Measurements from ENCODE around the gene VPS37B. TPM values are rescaled to one million over a fixed set of nuclear protein-coding genes. Genes with fewer than 3 reads are reported as not detected.

Gene VPS37B
- total and polyA plus RNA-seq, 2 donors (not counting 3 experiments of a cell fraction or from before 2014, with no cell fraction given): 39.5 to 45.9 TPM

- CTCF ChIA-PET: interaction anchor here (1.1 to 10.5 kb wide), 5 partner anchors 9 to 376 kb away, joined by 5 to 200 read pairs (median 22); no protein-coding TSS in a partner anchor
- H4K20me1 ChIP-seq (replicated peaks; ENCODE audit: control insufficient read depth, extremely low read depth, insufficient read depth, low read length): no peaks in the 10 kb centered on the region
- no peak overlapping the region for H3K27ac ChIP-seq (ENCODE audit: insufficient read depth, low read depth, low read length)
- no peaks in the 10 kb centered on the region for H3K79me2 ChIP-seq (ENCODE audit: control insufficient read depth, insufficient read depth, low read length)
- no peak overlapping the region for H2AFZ ChIP-seq (ENCODE audit: low read depth, low read length)
- no peak overlapping the region for H3K9ac ChIP-seq (replicated peaks; ENCODE audit: extremely low read depth, insufficient read depth, low read length)
- no peak overlapping the region for H3K4me3 ChIP-seq (replicated peaks in 1 of 3; ENCODE audit: insufficient read depth in 1 of 3, low read depth in 1 of 3, low read length in 3 of 3)
- H3K9me3 ChIP-seq (replicated peaks; ENCODE audit: control insufficient read depth, insufficient read depth, low read length): no peaks in the 10 kb centered on the region
- dilution Hi-C loops (cut with MboI; ENCODE audit: extremely low pct_ligation_motif_present, low sequenced_read_pairs) (no loop called here), intact Hi-C loops (cut with micrococcal nuclease) (no loop called here)
- TF ChIP-seq POLR2AphosphoS5 (IDR thresholded peaks at IDR 0.05; ENCODE audit: insufficient read depth, low read depth, low read length) (peak; percentile 13), EZH2 (IDR thresholded peaks at IDR 0.05; ENCODE audit: borderline replicate concordance, low read depth, low read length, severe bottlenecking) (no peak)
- TF ChIP-seq, protein P1, sequence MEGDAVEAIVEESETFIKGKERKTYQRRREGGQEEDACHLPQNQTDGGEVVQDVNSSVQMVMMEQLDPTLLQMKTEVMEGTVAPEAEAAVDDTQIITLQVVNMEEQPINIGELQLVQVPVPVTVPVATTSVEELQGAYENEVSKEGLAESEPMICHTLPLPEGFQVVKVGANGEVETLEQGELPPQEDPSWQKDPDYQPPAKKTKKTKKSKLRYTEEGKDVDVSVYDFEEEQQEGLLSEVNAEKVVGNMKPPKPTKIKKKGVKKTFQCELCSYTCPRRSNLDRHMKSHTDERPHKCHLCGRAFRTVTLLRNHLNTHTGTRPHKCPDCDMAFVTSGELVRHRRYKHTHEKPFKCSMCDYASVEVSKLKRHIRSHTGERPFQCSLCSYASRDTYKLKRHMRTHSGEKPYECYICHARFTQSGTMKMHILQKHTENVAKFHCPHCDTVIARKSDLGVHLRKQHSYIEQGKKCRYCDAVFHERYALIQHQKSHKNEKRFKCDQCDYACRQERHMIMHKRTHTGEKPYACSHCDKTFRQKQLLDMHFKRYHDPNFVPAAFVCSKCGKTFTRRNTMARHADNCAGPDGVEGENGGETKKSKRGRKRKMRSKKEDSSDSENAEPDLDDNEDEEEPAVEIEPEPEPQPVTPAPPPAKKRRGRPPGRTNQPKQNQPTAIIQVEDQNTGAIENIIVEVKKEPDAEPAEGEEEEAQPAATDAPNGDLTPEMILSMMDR (IDR thresholded peaks at IDR 0.05; ENCODE audit: extremely low read depth in 1 of 2, insufficient read depth in 1 of 2, low read depth in 1 of 2, low read length in 2 of 2): no peak
- peaks cover 15 to 39% of the 10 kb centered on the region in 2 experiments for H3K36me3 ChIP-seq (ENCODE audit: control insufficient read depth in 2 of 2, extremely low read depth in 1 of 2, insufficient read depth in 2 of 2, low read length in 2 of 2)
- POLR2A ChIA-PET: no interaction called here
- BruUV-seq (replicated peaks): TSS peak; percentile 59
- no peaks in the 10 kb centered on the region for H3K9me1 ChIP-seq (replicated peaks; ENCODE audit: control insufficient read depth, extremely low read depth, insufficient read depth, low read length)
- H3K4me2 ChIP-seq (ENCODE audit: insufficient read depth, low read length): no peak overlapping the region
- DNase-seq (ENCODE audit: low read depth, low spot score) (no peak), FAIRE-seq (no peak)
- H3K4me1 ChIP-seq (ENCODE audit: control insufficient read depth, extremely low read depth, insufficient read depth, low read length): no peaks in the 10 kb centered on the region
- H3K27me3 ChIP-seq (ENCODE audit: control insufficient read depth in 2 of 2, insufficient read depth in 2 of 2, low read length in 2 of 2): no peaks in the 10 kb centered on the region
Measured at GRCh38 chr12:122862110-122862634, 33.8 kb downstream of the VPS37B start.

GRCh38 chr12:122861587-122861970 is 34.3 kb downstream of the VPS37B start:
- no peaks in the 10 kb centered on the region for H3K9me1 ChIP-seq (replicated peaks; ENCODE audit: control insufficient read depth, extremely low read depth, insufficient read depth, low read length)
- BruUV-seq (replicated peaks): no TSS peak
- FAIRE-seq (no peak), DNase-seq (ENCODE audit: low read depth, low spot score) (no peak)
- POLR2A ChIA-PET: no interaction called here
- intact Hi-C loops (cut with micrococcal nuclease) (no loop called here), dilution Hi-C loops (cut with MboI; ENCODE audit: extremely low pct_ligation_motif_present, low sequenced_read_pairs) (no loop called here)
- no peaks in the 10 kb centered on the region for H3K27me3 ChIP-seq (ENCODE audit: control insufficient read depth in 2 of 2, insufficient read depth in 2 of 2, low read length in 2 of 2)
- H2AFZ ChIP-seq (ENCODE audit: low read depth, low read length): no peak overlapping the region
- H4K20me1 ChIP-seq (replicated peaks; ENCODE audit: control insufficient read depth, extremely low read depth, insufficient read depth, low read length): no peaks in the 10 kb centered on the region
- no peaks in the 10 kb centered on the region for H3K9me3 ChIP-seq (replicated peaks; ENCODE audit: control insufficient read depth, insufficient read depth, low read length)
- no peaks in the 10 kb centered on the region for H3K4me1 ChIP-seq (ENCODE audit: control insufficient read depth, extremely low read depth, insufficient read depth, low read length)
- H3K9ac ChIP-seq (replicated peaks; ENCODE audit: extremely low read depth, insufficient read depth, low read length): no peak overlapping the region
- H3K27ac ChIP-seq (ENCODE audit: insufficient read depth, low read depth, low read length): no peak overlapping the region
- CTCF ChIA-PET: interaction anchor here (1.2 to 10.5 kb wide), 6 partner anchors 10 to 377 kb away, joined by 3 to 200 read pairs (median 18); partner anchors contain the start of genes ABCB9 and HIP1R
- no peaks in the 10 kb centered on the region for H3K79me2 ChIP-seq (ENCODE audit: control insufficient read depth, insufficient read depth, low read length)
- no peak overlapping the region for H3K4me3 ChIP-seq (replicated peaks in 1 of 3; ENCODE audit: insufficient read depth in 1 of 3, low read depth in 1 of 3, low read length in 3 of 3)
- peak; percentile 25 for TF ChIP-seq POLR2AphosphoS5 (IDR thresholded peaks at IDR 0.05; ENCODE audit: insufficient read depth, low read depth, low read length)
- TF ChIP-seq, protein P1 (IDR thresholded peaks at IDR 0.05; ENCODE audit: extremely low read depth in 1 of 2, insufficient read depth in 1 of 2, low read depth in 1 of 2, low read length in 2 of 2): no peak
- peaks cover 12 to 41% of the 10 kb centered on the region in 2 experiments for H3K36me3 ChIP-seq (ENCODE audit: control insufficient read depth in 2 of 2, extremely low read depth in 1 of 2, insufficient read depth in 2 of 2, low read length in 2 of 2)
- H3K4me2 ChIP-seq (ENCODE audit: insufficient read depth, low read length): no peak overlapping the region
